HG03460 (cell line): Measurements from ENCODE around the gene IL5RA.

ENCODE experiments used
- ATAC-seq: cut with Tn5 transposase; IDR thresholded peaks from one replicate; pipeline ENCODE4 v1.9.1; 2021; ENCODE audit not compliant: unreplicated experiment

Gene IL5RA

DNA sequence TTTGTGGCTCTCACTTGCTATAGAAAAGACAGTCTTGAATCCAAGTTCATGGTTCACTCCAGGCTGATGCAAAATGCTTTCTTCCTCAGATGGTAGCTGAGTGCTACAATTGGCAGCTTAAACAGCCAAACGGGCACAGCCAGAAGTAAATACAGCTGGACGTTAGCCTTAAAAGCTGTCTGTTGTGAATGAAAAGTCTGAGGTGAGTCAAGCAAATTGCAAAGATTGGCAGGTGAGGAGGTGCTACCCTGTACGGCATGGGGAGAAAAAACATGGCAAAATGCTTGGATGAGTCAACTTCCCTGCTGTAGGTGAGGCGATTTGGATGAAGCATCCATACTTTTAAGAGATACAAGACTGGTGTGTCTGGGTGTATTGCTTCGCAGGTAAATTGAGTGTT is 40.5 kb downstream of the IL5RA start:
- no peak for ATAC-seq

DNA sequence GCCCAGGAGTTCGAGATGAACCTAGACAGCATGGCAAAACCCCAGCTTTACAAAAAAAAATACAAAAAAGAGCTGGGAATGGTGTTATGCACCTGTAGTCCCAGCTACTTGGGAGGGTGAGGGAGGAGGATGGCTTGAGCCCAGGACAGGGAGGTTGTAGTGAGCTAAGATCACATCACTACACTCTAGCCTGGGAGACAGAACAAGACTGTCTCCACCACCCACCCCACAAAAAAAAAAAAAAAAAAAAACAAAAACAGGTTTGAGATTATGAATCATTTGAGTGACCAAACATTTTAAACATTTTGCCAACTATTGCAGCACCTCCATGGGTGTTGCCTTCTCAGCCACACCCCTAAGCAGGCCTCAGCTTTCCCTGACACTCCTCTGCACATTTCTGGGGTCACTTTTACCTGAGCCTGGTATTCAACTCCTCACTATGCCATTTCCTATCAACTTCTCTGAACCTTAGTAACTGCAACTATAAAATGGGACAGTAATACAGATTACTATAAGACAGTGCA is 41.8 kb downstream of the IL5RA start:
- ATAC-seq = no peak

DNA sequence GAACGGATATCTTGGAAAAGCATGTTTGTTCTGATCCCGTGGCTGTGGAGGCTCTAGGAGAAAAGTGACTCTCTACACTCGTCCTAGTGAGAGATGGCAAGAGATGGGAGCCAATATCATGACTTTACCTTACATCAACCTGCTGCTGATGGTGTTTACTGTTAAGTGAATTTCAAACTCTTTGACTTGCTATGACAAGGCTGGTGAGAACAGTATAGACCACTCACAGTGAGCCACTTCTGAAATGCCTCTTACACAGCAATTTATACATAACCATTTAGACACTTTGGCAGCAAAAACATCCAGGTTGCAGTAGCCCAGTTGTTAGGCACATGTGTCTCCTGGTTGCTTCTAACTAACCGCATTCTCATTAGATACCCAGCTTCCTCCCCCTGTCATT is 43.3 kb downstream of the IL5RA start:
- no peak for ATAC-seq

DNA sequence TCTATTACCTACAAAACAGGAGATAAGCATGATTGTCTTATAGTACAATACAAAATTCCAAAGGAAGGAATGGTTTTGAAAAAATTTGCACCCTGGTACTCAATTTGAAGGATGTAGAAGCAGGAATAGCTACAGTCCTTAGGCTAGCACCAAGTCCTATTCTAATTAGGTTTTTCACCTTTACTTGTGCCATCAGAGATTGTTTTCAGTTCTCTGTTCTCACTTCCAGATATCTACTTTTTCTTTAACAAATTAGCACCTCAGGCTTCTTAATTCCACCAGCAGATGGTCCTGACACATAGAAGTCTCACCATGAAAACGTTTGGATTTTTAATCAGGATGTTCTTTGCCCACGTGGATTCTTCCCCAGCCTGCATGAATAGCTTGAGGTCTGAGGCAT is 43.8 kb downstream of the IL5RA start:
- no peak for ATAC-seq

DNA sequence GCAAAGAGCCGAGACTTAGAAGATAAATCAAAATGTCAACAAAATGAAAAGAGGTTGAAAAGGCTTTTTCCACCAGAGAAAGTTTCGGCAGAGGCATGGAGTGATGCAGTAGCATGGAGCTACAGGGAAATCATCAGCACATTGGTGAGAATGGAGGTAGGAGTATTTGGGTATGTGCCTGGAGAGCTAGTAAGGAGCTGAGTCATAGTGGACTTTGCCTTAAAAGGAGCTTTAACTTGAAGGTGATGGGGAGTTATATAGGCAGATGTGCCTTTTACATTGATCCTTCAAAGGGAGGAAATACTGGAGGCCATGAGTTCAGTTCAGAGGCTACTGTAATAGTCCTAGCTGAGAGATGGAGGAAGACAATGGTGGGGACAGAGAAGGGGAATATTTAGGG is 44.3 kb downstream of the IL5RA start:
- ATAC-seq = no peak

DNA sequence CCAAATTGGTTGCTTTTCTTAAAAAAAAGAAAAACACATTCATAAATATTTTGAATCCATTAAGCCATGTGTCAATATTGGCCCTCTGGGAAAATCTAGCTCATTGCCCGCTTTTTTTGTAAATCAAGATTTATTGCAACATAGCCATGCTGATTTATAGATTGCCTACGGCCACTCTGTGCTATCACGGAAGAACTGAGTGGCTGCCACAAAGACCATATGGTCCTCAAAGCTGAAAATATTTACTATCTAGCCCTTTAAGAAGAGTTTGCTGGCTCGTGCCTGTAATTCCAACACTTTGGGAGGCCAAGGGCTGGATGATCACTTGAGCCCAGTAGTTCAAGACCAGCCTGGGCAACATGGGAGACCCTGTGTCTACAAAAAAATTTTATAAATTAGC is 45.9 kb downstream of the IL5RA start:
- no peak for ATAC-seq

DNA sequence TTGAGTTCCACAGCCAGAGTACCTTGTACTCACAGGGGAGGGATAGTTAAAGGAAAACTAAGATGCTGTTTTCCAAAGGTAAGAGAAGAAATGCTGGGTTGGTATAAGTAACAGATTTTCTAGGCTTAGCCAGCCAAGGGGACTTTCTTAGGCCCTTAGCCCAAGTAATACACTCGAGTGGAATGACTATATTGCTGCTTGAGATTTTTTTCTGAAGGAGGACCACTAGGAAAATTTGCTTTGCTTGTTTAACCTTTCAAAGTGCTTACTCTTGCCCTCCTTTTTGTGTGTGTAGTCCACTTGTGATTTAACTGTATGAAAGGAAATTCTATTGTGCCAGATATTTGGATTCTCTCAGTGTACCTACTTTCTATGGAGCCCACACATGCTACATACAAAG is 50.5 kb downstream of the IL5RA start:
- ATAC-seq = no peak

DNA sequence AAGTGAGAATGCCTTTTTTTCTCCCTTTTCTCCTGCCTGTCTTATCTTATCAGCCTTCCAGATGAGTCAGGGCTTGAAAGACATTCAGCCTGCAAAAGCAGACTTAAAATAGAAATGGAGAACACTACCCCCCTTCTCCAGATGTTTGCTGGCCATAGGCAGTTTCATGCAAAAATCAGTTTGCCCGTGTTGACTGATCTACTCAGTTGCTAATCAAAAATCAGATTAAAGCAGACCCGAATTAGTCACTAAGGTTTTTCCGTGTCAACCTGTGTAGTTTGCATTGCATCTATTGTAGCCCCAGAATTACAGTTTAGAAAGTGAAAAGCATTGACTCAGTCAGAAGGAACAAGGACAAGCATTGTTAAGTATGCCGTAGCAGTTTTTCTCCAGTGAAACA is 56.2 kb downstream of the IL5RA start:
- ATAC-seq = no peak

DNA sequence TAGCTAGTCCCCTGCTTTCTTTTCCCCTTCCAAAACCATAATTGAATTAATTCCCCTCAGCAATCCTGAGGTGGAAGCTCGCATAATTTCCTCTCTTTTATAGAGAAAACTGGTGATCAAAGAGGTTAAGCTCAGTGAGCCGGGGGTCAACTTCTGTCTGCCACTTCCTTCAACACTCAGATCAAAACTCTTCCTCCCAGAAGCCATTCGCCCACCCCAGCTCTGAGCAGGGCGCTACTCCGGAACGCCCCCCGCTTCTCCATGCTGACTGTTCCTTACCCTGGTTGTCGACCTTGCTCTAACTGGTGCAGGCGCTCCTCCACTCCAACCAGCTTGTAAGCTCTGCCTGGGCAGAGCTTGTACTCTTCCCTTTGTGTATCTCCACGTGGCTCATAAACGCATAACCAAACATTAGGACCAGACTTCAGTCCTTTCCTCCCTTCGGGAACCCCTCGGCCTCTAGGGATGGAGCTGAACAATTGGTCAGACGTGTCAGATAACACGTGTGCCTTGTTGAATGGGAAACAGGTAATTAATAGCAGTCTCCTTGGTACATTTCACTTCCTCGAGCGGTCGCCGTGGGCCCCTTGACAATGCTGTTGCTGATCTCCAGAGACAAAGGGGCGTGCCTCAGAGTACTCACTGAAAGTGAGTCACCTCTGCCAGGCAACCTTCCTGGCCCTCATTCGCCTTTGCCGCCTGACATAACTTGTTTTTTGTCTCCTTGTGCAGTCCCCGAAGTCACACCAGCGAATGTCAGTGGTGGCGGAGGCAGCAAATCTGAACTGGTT is 71.8 kb downstream of the IL5RA start:
- no peak for ATAC-seq

DNA sequence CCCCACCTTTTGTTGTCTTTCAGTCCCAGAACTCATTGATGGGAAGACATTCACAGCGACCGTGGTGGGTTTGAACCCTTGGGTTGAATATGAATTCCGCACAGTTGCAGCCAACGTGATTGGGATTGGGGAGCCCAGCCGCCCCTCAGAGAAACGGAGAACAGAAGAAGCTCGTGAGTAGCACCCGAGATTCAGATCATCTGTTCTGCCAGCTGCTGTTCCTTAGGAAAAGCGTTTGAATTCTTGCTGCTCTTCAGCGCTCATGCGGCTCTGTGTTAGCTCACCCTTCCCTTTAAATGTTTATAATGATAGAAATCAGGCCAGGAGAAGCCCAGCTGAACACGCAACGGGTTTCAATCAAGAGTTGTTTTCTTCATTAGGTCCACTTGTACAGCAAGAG is 73.0 kb downstream of the IL5RA start:
- no peak for ATAC-seq

DNA sequence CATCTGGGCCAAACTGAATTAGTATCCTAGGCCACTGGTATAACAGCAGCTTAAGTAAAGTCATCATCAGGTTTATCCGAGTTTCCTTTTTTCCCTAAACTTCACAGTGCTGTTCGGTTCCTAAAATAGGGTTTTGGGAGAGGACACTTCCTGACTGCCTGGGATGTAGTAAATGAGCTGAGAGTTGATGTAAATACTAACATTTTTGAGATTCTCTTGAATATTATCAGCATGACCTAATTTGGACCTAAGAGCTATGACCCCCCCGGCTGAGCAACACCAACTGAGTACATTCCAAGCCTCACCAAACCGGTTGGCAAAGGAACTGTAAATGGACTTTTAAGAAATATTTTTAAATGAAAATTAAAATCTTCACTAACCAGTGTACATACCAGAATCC is 78.8 kb downstream of the IL5RA start:
- no peak for ATAC-seq

DNA sequence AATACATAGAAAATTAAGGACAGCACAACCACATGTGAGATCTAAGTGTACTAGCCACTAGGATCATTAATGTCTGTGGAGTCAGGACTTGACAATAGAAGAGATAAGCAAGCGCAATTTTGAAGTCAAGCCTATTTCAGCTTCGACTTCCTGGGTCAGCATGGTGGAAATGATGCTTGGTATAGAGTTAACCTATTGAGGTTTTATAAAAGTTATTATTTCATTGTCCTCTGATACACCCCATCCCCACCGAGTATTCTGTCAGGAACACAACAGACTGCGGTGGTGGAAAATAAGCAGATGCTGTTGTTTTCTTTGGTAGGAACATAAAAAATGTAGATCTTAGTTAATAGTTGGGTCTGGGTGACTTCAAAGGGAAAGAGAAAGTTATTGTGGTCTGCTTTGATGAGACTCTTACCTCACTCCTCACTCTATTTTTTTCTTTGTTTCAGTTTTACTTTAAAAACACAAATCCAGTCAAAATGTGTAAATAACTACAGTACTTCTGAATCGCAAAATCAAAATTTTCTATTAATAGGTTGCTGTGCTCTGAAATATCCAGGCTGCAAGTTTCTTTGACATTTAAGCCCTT is 82.1 kb downstream of the IL5RA start:
- ATAC-seq = peak; percentile 94

DNA sequence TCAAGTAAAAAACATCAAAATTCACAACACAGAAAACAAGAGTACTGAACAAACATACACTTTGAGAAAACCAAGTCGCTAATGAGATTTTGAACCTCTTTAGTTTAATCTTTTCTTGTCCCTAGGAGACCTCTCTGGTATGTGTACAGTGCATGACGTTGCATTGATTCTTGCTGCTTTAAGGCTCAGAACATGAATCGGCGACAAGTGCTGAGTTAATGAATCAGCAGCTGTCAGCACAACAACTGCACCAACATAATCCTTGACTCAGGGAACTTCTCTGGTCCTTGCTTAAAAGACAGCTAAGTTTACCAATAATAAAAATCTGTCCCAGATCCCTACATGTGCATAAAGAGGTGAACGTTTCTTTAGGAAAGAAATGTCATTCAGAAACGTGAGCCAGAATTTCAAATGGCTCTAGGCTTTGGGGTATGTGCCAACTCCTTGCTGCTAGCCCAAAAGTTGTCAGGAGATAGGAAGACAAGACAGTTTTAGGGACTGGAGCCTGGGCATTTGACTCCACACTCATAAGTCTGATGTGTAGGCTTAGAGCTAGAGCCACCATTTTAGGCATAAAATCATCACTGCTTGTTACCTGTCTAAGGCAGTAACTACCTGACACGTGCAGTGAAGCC is 86.9 kb downstream of the IL5RA start:
- ATAC-seq = no peak

DNA sequence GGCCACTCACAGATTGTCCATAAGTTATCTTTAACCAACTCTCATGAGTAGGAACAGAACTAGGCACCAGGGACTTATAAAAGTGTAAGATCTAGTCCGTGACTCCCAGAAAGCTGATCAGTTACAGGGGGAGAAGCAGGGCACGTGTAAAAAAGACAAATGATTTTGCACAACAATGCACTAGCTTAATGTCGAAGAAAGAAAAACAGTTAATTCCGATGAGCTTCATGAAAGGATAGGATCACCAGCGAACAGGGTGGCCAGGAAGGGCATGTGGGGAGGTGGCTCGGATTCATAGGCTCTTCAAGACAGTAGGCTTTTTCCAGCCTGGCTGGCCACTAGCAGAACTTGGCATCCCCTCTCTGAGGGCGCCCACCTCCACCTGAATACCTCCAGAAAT is 90.0 kb downstream of the IL5RA start:
- ATAC-seq = no peak
